ENCODE data around the gene TAL2.

The TAL2 gene

GRCh38 chr9:105662184-105663104 lies at the start of gene TAL2:
Gene TAL2, plus strand, starts transcription at chr9:105662457. Its CDS starts 40 bp downstream, at chr9:105662497.
- DNase-seq (ENCODE audit: low read depth in 2 of 2), result no peak

GRCh38 chr9:105621001-105621400 lies 41.3 kb upstream of the TAL2 start:
- DNase-seq (ENCODE audit: low read depth in 2 of 2), result no peak

- DNase-seq (ENCODE audit: low read depth in 2 of 2), result no peak
These were observed 37.2 kb upstream of the TAL2 start for GRCh38 chr9:105625088-105625487.

- no peak for DNase-seq (ENCODE audit: low read depth in 2 of 2)
These were observed 29.4 kb upstream of the TAL2 start for GRCh38 chr9:105632807-105633206.

GRCh38 chr9:105633411-105633810 lies 28.8 kb upstream of the TAL2 start:
- no peak for DNase-seq (ENCODE audit: low read depth in 2 of 2)

GRCh38 chr9:105636331-105636730 lies 25.9 kb upstream of the TAL2 start:
- DNase-seq (ENCODE audit: low read depth in 2 of 2), result no peak

GRCh38 chr9:105637787-105638395 lies 24.4 kb upstream of the TAL2 start:
- DNase-seq (ENCODE audit: low read depth in 2 of 2), result no peak

GRCh38 chr9:105639936-105640335 lies 22.3 kb upstream of the TAL2 start:
- DNase-seq (ENCODE audit: low read depth in 2 of 2), result no peak

- no peak for DNase-seq (ENCODE audit: low read depth in 2 of 2)
These were observed 18.5 kb upstream of the TAL2 start for GRCh38 chr9:105643795-105644194.

- DNase-seq (ENCODE audit: low read depth in 2 of 2), result no peak
These were observed 15.2 kb upstream of the TAL2 start for GRCh38 chr9:105646879-105647594.

GRCh38 chr9:105647595-105648349 lies 14.5 kb upstream of the TAL2 start:
- no peak for DNase-seq (ENCODE audit: low read depth in 2 of 2)

GRCh38 chr9:105651806-105652205 lies 10.5 kb upstream of the TAL2 start:
- DNase-seq (ENCODE audit: low read depth in 2 of 2), result no peak

- no peak for DNase-seq (ENCODE audit: low read depth in 2 of 2)
These were observed 5.9 kb upstream of the TAL2 start for GRCh38 chr9:105656131-105656921.

- DNase-seq (ENCODE audit: low read depth in 2 of 2), result no peak
These were observed 3.9 kb upstream of the TAL2 start for GRCh38 chr9:105658351-105658750.

- no peak for DNase-seq (ENCODE audit: low read depth in 2 of 2)
These were observed 1.2 kb upstream of the TAL2 start for GRCh38 chr9:105661011-105661410.

- DNase-seq (ENCODE audit: low read depth in 2 of 2), result no peak
These were observed 1.7 kb downstream of the TAL2 start for GRCh38 chr9:105663914-105664313.

GRCh38 chr9:105667867-105668266 lies 5.6 kb downstream of the TAL2 start:
- DNase-seq (ENCODE audit: low read depth in 2 of 2), result no peak

- DNase-seq (ENCODE audit: low read depth in 2 of 2), result no peak
These were observed 8.1 kb downstream of the TAL2 start for GRCh38 chr9:105670315-105670714.

GRCh38 chr9:105670775-105671174 lies 8.5 kb downstream of the TAL2 start:
- no peak for DNase-seq (ENCODE audit: low read depth in 2 of 2)

- no peak for DNase-seq (ENCODE audit: low read depth in 2 of 2)
These were observed 10.5 kb downstream of the TAL2 start for GRCh38 chr9:105672711-105673234.

All from stimulated activated CD8-positive, alpha-beta memory T cell treated with anti-CD3 and anti-CD28 coated beads, Interleukin-7, amount 100 ng/mL, for 1 hour (primary cell).